Measurements from ENCODE around the gene MT4.

MT4 gene

DNA sequence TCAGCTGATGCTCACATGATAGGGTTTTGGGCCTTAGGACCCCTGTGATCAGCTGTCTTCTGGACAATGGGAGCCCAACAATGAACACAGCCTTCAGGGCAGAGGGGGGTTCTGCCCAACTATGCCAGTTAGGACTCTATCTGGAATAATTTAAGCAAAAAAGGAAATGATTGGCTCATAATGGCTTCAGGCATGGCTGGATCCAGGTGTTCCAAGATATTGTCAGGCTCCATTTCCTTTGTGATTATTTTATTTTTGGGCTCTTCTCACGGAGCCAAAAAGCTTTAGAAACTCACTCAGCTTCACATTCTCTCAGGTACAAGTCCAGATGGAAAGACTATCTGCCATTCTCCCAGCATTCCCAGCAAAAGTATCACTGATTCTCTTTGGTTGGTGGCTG is 40.6 kb downstream of the MT4 start:
- Histone ChIP-seq H3K36me3 (ENCODE audit: insufficient read depth, low read length) (no peaks in the 10 kb centered on the region), H3K9ac (ENCODE audit: low read depth, low read length) (no peak overlapping the region), H3K9me3 (ENCODE audit: control insufficient read depth, insufficient read depth, low read length) (no peaks in the 10 kb centered on the region), H3K4me1 (ENCODE audit: insufficient read depth, low read length) (peaks cover 28% of the 10 kb centered on the region)

DNA sequence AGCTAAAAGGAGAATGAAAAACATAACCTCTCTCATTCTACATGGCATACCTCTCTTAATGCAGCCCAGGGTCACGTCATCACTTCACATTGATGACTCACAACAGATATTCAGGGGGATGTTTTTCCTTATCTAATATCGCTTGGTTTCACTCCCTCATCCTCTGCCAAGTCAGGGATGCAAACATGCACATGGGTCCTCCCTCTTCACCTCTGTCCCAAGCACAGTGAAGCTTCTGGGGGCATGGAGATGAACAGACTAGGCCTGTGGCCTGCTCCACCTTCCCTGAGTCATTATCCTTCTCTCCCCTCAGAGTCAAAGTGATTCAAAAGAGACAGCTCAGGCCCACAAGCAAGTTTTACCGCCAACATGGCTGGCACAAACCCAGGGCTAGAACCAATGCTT is 41.2 kb downstream of the MT4 start:
- H3K9ac ChIP-seq (ENCODE audit: low read depth, low read length) = no peak overlapping the region
- no peaks in the 10 kb centered on the region for H3K9me3 ChIP-seq (ENCODE audit: control insufficient read depth, insufficient read depth, low read length)
- peaks cover 30% of the 10 kb centered on the region for H3K4me1 ChIP-seq (ENCODE audit: insufficient read depth, low read length)
- H3K36me3 ChIP-seq (ENCODE audit: insufficient read depth, low read length) = no peaks in the 10 kb centered on the region

DNA sequence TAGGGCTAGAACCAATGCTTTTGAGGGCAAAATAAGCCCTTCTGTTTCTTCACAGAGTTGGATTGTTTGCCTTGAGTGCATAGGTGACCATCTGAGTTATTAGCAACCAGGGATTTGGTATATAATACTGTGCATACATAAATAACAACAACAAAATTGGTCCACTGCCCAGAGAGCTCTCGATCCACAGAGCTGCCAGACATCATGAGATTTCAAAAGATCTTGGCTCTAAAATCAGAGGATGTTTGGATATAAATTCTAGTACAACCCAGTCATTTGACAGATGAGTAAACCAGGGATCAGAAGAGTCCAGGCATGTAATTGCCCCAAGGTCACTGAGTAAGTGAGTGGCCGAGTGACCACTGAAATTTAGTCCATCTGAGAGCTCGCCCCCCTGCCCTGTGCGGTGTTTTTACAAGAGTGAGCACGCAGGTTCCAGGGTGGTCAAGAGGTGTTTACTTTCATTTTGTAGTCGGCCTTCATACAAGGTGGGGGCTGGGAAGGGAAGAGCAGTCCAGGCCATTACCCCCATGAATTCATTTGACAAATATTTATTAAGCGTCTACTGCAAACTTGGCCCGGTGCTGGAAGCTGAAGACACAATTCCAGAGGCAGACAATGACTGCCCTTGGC is 41.7 kb downstream of the MT4 start:
- Histone ChIP-seq H3K36me3 (ENCODE audit: insufficient read depth, low read length) (no peaks in the 10 kb centered on the region), H3K9ac (ENCODE audit: low read depth, low read length) (no peak overlapping the region), H3K9me3 (ENCODE audit: control insufficient read depth, insufficient read depth, low read length) (no peaks in the 10 kb centered on the region), H3K4me1 (ENCODE audit: insufficient read depth, low read length) (peaks cover 30% of the 10 kb centered on the region)

DNA sequence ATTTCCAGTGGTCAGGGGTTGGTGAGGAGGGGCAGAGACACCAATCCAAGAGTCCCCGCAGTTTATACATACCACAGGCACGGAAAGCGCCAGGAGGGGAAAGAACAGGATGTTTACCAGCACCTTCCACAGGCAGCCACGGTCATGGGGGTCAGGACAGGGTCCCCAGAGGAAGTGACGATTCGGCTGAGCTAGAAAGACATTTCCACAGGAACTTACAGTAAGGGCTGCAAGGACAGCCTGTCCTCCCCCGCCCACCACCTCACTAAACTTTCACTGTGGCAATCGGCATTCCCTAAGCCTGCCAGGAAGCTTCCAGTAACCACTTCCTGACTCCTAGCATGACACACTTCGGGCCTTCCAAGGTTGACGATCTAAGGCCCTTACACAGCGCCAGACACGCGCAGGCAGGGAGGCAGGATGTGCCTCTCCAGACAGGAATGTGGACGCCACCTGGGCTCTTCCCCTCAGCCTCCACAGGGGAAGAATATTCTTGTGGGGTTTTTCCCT is 42.3 kb downstream of the MT4 start:
- H3K36me3 ChIP-seq (ENCODE audit: insufficient read depth, low read length) = no peaks in the 10 kb centered on the region
- H3K4me1 ChIP-seq (ENCODE audit: insufficient read depth, low read length) = peaks cover 30% of the 10 kb centered on the region
- H3K9me3 ChIP-seq (ENCODE audit: control insufficient read depth, insufficient read depth, low read length) = no peaks in the 10 kb centered on the region
- H3K9ac ChIP-seq (ENCODE audit: low read depth, low read length) = no peak overlapping the region

DNA sequence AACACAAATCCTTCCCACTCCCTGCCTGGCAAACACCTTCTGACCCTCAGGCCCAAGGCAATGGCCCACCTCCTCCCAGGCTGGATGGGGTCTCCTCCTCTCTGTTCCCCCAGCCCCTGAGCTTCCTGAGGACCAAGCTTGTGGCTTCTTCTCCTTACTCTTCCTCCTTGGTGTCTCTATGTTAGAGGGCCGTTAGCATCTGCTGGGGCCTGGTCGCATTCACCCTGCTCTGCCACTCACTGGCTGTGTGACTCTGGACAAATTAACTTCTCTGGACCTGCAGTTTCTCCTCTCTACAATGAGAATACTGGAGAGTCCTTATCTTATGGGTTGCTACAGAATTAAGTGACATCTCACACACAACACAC is 42.8 kb downstream of the MT4 start:
- Histone ChIP-seq H3K9ac (ENCODE audit: low read depth, low read length) (peak overlapping the region; percentile 52; the same call in 1 of the 2 replicates), H3K4me1 (ENCODE audit: insufficient read depth, low read length) (peaks cover 30% of the 10 kb centered on the region), H3K9me3 (ENCODE audit: control insufficient read depth, insufficient read depth, low read length) (no peaks in the 10 kb centered on the region), H3K36me3 (ENCODE audit: insufficient read depth, low read length) (no peaks in the 10 kb centered on the region)

DNA sequence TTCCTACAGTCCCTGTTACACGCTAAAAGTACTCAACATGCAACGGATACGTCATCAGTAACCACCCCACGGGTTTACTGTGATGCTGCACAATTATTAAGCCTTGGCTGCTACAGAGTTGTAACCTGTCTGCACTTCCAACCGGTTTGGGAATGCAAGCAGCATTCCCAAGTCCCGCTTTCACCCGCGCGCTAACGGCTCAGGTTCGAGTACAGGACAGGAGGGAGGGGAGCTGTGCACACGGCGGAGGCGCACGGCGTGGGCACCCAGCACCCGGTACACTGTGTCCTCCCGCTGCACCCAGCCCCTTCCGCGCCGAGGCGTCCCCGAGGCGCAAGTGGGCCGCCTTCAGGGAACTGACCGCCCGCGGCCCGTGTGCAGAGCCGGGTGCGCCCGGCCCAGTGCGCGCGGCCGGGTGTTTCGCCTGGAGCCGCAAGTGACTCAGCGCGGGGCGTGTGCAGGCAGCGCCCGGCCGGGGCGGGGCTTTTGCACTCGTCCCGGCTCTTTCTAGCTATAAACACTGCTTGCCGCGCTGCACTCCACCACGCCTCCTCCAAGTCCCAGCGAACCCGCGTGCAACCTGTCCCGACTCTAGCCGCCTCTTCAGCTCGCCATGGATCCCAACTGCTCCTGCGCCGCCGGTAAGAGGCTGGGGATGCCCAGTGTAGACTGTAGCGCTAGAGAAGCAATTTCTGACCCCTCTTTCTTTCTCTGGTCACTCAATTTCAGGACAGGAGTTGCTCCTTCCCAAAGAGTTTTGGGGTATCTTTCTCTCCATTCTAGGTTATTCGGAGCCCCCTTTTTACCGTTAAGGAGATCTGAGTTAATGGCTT is 43.4 kb downstream of the MT4 start, which contains the start of gene MT2A:
MT2A (plus strand) TSS at position 542 of the 833 bp plus-strand sequence; CDS start at position 614, 72 bp downstream.
- Histone ChIP-seq H3K36me3 (ENCODE audit: insufficient read depth, low read length) (no peaks in the 10 kb centered on the region), H3K9ac (ENCODE audit: low read depth, low read length) (peak within 1 kb of the TSS; percentile 52), H3K9me3 (ENCODE audit: control insufficient read depth, insufficient read depth, low read length) (no peaks in the 10 kb centered on the region), H3K4me1 (ENCODE audit: insufficient read depth, low read length) (peaks cover 30% of the 10 kb centered on the region)

DNA sequence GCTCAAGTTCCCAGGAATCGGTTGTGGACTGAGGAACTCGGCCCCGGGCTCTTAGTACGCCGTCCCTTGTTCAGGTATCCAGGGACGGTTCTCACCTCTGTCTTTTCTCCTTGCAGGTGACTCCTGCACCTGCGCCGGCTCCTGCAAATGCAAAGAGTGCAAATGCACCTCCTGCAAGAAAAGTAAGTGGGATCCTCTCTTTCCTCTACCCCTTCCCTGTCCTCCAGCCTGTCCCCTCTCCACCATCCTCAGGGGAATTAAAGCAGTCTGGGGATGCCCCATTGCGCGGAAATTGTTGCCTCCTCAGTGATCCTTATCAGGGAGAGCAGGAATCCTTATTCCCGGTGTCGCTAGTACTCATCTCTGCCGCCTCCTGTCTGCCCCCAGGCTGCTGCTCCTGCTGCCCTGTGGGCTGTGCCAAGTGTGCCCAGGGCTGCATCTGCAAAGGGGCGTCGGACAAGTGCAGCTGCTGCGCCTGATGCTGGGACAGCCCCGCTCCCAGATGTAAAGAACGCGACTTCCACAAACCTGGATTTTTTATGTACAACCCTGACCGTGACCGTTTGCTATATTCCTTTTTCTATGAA is 44.1 kb downstream of the MT4 start:
- Histone ChIP-seq H3K9ac (ENCODE audit: low read depth, low read length) (peak overlapping the region; percentile 52), H3K4me1 (ENCODE audit: insufficient read depth, low read length) (peaks cover 36% of the 10 kb centered on the region)

DNA sequence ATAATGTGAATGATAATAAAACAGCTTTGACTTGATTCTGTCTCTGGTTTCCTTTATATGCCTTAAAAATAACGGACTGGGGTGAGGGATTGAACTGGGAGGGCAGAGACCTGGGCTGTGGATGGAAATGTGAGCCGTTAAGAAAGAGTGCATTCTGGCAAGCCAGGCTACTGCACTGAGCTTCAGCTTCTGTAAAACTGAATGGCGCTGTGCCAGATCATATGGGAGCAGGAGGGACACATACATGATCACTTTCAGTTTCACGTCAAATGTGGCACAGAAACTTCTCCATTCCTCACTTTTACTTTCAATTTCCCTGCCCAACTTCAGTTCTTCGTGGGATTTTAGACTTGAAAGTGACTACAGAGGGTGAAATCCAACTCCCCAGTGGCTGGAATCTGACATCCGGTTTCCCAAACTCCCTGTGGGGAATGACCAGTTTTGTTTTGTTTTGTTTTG is 44.6 kb downstream of the MT4 start:
- Histone ChIP-seq H3K9ac (ENCODE audit: low read depth, low read length) (peak overlapping the region; percentile 52), H3K9me3 (ENCODE audit: control insufficient read depth, insufficient read depth, low read length) (no peaks in the 10 kb centered on the region), H3K36me3 (ENCODE audit: insufficient read depth, low read length) (no peaks in the 10 kb centered on the region), H3K4me1 (ENCODE audit: insufficient read depth, low read length) (peaks cover 36% of the 10 kb centered on the region)

More for the DNA sequence above, 44.1 kb downstream of the MT4 start:
- H3K36me3 ChIP-seq (ENCODE audit: insufficient read depth, low read length) = no peaks in the 10 kb centered on the region
- no peaks in the 10 kb centered on the region for H3K9me3 ChIP-seq (ENCODE audit: control insufficient read depth, insufficient read depth, low read length)

DNA sequence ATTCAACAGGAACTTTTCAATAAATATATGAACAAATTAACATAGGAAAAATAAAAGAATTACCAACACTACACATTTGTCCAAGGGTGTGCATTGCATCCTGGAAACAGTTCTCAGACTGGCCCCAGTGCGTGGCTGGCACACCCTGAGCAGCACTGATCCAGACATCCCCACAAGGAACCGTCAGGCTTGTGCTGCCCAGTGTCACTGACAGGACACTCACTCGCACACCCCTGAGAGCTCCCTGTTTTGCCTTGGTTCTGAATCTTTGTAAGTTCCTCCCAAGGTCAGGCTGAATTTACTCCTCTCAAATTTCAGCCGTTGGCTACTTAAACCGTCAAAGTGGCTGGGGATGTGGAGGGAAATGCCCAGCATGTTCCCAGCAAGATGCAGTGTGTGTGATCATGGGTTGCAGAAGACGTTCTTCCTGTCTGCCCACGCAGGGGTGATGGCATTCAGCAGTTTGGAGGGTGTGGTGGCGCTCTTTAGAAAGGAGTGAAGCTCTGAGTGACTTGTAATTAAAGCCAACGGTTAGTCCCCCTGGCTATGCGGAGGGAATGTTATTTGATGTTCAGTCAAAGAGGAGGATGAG is 45.2 kb downstream of the MT4 start:
- no peaks in the 10 kb centered on the region for H3K9me3 ChIP-seq (ENCODE audit: control insufficient read depth, insufficient read depth, low read length)
- no peaks in the 10 kb centered on the region for H3K36me3 ChIP-seq (ENCODE audit: insufficient read depth, low read length)
- H3K9ac ChIP-seq (ENCODE audit: low read depth, low read length) = peak overlapping the region; percentile 52
- H3K4me1 ChIP-seq (ENCODE audit: insufficient read depth, low read length) = peaks cover 36% of the 10 kb centered on the region

DNA sequence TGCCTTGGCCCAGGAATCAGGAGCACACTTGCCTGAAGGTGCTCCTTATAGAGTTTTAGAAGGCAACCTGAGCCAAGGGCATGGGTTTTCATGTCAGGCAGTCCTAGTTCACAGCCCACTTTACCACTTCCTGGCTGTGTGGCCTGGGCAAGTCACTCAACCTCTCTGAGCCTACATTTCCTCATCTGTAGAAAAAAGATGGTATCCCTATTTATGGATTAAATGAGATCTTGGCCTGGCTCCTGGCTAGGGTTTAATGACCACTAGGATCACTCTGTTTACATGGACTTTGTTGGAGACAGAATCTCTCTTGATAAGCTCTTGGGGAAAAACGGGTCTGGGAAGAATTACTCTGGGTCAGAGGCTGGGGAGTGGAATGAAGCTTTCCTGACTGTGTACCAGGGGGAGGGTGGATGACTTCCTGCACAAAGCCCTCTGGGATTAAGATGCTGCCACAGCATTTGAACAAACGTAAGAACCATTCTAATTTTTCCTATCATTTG is 45.8 kb downstream of the MT4 start:
- H3K4me1 ChIP-seq (ENCODE audit: insufficient read depth, low read length) = peaks cover 36% of the 10 kb centered on the region
- no peaks in the 10 kb centered on the region for H3K36me3 ChIP-seq (ENCODE audit: insufficient read depth, low read length)
- no peaks in the 10 kb centered on the region for H3K9me3 ChIP-seq (ENCODE audit: control insufficient read depth, insufficient read depth, low read length)
- H3K9ac ChIP-seq (ENCODE audit: low read depth, low read length) = peak overlapping the region; percentile 52; the same call in 1 of the 2 replicates

DNA sequence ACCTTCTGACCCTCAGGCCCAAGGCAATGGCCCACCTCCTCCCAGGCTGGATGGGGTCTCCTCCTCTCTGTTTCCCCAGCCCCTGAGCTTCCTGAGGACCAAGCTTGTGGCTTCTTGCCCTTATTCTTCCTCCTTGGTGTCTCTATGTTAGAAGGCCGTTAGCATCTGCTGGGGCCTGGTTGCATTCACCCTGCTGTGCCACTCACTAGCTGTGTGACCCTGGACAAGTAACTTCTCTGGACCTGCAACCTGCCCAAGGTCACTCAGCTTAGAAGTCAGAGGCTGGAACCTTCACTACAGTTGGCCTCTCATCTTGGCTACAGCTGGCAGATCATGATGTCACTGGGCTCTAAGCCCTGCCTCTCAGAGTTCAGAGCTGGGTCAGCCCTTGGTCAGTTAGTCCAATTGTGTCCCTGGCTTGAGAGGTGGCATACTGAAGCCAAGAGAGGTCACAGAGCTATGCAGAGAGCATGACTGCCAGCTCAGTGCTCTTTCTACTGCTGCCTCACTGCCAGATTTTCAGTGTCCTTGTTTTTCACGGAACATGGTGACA is 46.5 kb downstream of the MT4 start:
- Histone ChIP-seq H3K36me3 (ENCODE audit: insufficient read depth, low read length) (no peaks in the 10 kb centered on the region), H3K9me3 (ENCODE audit: control insufficient read depth, insufficient read depth, low read length) (no peaks in the 10 kb centered on the region), H3K4me1 (ENCODE audit: insufficient read depth, low read length) (peaks cover 36% of the 10 kb centered on the region), H3K9ac (ENCODE audit: low read depth, low read length) (no peak overlapping the region)

DNA sequence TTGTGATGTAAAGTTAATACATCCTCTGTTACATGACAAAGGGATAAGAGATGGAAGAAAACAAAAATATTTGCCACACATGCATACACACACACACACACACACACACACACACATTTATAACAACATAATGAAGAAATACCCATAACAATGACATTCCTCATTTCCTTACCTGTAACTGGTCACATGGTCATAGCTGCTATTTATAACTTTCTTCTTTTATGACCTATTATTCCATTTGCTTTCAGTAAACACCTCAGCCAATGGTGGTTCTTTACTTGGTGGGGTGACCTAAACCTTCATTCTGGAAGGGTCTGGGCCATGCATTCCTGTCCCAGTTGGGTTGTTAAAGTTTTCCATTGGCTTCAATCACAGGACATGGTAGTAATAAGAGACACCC is 48.8 kb downstream of the MT4 start:
- Histone ChIP-seq H3K36me3 (ENCODE audit: insufficient read depth, low read length) (no peaks in the 10 kb centered on the region), H3K9ac (ENCODE audit: low read depth, low read length) (no peak overlapping the region), H3K4me1 (ENCODE audit: insufficient read depth, low read length) (peaks cover 25% of the 10 kb centered on the region), H3K9me3 (ENCODE audit: control insufficient read depth, insufficient read depth, low read length) (no peaks in the 10 kb centered on the region)

DNA sequence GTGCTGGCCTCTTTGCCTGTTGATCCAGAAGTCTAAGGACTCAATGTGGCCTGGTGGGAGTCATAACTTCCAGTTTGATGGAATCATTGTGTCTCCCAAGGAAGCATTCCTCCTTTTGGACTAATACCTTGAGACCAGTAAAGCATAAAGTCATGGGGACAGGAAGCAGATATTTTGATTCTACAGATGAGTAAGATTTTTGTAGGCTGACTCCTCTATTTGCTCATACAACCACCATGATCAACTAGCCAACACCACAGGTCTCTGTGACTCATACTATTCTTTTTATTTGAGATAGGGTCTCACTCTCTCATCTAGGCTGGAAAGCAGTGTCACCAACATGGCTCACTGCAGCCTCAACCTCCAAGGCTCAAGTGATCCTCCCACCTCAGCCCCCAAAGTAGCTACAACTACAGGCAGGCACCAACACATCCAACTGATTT is 49.7 kb downstream of the MT4 start:
- Histone ChIP-seq H3K4me1 (ENCODE audit: insufficient read depth, low read length) (peaks cover 22% of the 10 kb centered on the region), H3K36me3 (ENCODE audit: insufficient read depth, low read length) (no peaks in the 10 kb centered on the region), H3K9ac (ENCODE audit: low read depth, low read length) (no peak overlapping the region), H3K9me3 (ENCODE audit: control insufficient read depth, insufficient read depth, low read length) (no peaks in the 10 kb centered on the region)

DNA sequence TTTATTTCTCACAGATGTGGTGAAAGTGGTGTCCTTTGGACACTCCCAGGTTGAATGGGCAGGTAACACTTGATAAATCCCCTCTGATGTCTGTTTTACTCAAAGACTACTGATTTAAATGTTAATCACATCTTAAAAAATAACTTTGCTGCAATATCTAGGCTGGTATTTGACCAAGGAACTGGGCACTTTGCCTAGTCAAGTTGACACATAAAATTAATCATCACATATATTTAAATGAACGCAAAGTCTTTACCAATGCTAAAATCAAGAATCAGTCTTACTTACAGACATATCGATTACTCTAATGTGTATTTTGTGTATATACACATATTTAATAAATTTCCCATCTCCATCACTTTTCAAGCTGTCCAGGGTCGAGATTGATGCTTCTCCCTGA is 50.5 kb downstream of the MT4 start:
- Histone ChIP-seq H3K36me3 (ENCODE audit: insufficient read depth, low read length) (no peaks in the 10 kb centered on the region), H3K4me1 (ENCODE audit: insufficient read depth, low read length) (peaks cover 15% of the 10 kb centered on the region), H3K9ac (ENCODE audit: low read depth, low read length) (no peak overlapping the region), H3K9me3 (ENCODE audit: control insufficient read depth, insufficient read depth, low read length) (no peaks in the 10 kb centered on the region)

Measured in ES-I3 (cell line).